Right lobe of liver (tissue), 4 donors: ENCODE measurements around the gene TREX2.

Source experiments
- POLR2A ChIP-seq: fragments of 450-650 bp; IDR thresholded peaks from one replicate; pipeline ENCODE4 v1.6.1; 2017; ENCODE audit warnings: antibody characterized with exemption, mild to moderate bottlenecking
- TF ChIP-seq, protein P1 (sequence below), 4 donors: fragments of 200-600 bp in 3 of 4; fragments of 450-650 bp in 1 of 4; IDR thresholded peaks; one replicate each; pipeline versions ENCODE4 v1.5.1 to v1.8.0; 2016 to 2022; ENCODE audit warnings: antibody characterized with exemption in 4 of 4, mild to moderate bottlenecking in 2 of 4
- donor health status: DM: no; HTN: no; CAD: no.
- donor health status: DM: no; HTN: no; CAD: no.
- donor health status: DM: no; HTN: yes; CAD: no.

DNA sequence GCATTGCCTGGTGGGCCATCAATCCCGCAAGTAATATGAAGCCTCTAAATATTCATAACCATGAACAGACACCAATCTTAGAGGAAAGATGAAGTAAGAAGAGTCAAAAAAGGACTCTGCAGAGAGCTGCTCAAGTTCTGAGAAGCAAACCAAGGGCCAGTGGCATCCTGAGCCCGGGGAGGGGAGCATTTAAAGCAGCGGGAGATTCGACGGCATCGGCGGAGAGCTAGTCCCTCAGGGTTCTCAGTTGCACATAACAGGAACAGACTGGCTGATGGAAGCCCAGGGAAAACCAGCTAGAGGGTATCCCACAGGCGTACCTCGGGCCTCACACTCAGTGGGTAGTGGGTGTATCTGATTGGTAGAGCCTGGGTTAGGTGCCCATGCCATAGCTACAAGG lies 39.8 kb downstream of the TREX2 start:
- no peak for TF ChIP-seq POLR2A
- TF ChIP-seq, protein P1, sequence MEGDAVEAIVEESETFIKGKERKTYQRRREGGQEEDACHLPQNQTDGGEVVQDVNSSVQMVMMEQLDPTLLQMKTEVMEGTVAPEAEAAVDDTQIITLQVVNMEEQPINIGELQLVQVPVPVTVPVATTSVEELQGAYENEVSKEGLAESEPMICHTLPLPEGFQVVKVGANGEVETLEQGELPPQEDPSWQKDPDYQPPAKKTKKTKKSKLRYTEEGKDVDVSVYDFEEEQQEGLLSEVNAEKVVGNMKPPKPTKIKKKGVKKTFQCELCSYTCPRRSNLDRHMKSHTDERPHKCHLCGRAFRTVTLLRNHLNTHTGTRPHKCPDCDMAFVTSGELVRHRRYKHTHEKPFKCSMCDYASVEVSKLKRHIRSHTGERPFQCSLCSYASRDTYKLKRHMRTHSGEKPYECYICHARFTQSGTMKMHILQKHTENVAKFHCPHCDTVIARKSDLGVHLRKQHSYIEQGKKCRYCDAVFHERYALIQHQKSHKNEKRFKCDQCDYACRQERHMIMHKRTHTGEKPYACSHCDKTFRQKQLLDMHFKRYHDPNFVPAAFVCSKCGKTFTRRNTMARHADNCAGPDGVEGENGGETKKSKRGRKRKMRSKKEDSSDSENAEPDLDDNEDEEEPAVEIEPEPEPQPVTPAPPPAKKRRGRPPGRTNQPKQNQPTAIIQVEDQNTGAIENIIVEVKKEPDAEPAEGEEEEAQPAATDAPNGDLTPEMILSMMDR (IDR thresholded peaks at IDR 0.05) = no peak
